Muscle layer of colon (tissue), 2 donors: Measurements from ENCODE around the gene TEPSIN.

Experiments
- H3K27ac ChIP-seq: one replicate; pipeline ENCODE4 v1.7.0; 2013; ENCODE audit warnings: low read depth, mild to moderate bottlenecking, low read length, moderate library complexity
- H3K27me3 ChIP-seq, 2 donors: one replicate each; pipeline ENCODE4 v1.7.0; 2013; ENCODE audit warnings: low read length in 2 of 2, mild to moderate bottlenecking in 2 of 2; ENCODE audit not compliant: insufficient read depth in 2 of 2, control insufficient read depth in 1 of 2
- H3K36me3 ChIP-seq: one replicate; pipeline ENCODE4 v1.7.0; 2013; ENCODE audit warnings: mild to moderate bottlenecking, low read length; ENCODE audit not compliant: insufficient read depth
- H3K4me1 ChIP-seq: one replicate; pipeline ENCODE4 v1.7.0; 2013; ENCODE audit warnings: mild to moderate bottlenecking, low read length; ENCODE audit not compliant: insufficient read depth
- H3K4me3 ChIP-seq, 2 donors: one replicate each; pipeline ENCODE4 v1.7.0; 2013; ENCODE audit warnings: low read length in 2 of 2, low read depth in 1 of 2, mild to moderate bottlenecking in 1 of 2, moderate library complexity in 1 of 2
- H3K9ac ChIP-seq: one replicate; pipeline ENCODE4 v1.7.0; 2013; ENCODE audit warnings: low read length
- H3K9me3 ChIP-seq: one replicate; pipeline ENCODE4 v1.7.0; 2013; ENCODE audit warnings: mild to moderate bottlenecking, low read length
- donor health status: abdominal sarcoma.
- donor health status: Adenocarcinoma of cecum.

The TEPSIN gene

GRCh38 chr17:81222620-81222905 lies 16.3 kb downstream of the TEPSIN start:
- H3K27ac ChIP-seq = peak overlapping the region; percentile 44
- H3K9ac ChIP-seq = peak overlapping the region; percentile 61
- no peaks in the 10 kb centered on the region for H3K9me3 ChIP-seq
- peaks cover 14% of the 10 kb centered on the region for H3K4me1 ChIP-seq
- peak overlapping the region; percentile 65 to 89 for H3K4me3 ChIP-seq
- H3K27me3 ChIP-seq = no peaks in the 10 kb centered on the region
- no peaks in the 10 kb centered on the region for H3K36me3 ChIP-seq

- Histone ChIP-seq H3K36me3 (no peaks in the 10 kb centered on the region), H3K9ac (peak overlapping the region; percentile 61), H3K9me3 (no peaks in the 10 kb centered on the region), H3K27me3 (no peaks in the 10 kb centered on the region), H3K27ac (peak overlapping the region; percentile 44), H3K4me1 (peaks cover 14% of the 10 kb centered on the region), H3K4me3 (peak overlapping the region; percentile 65 to 89)
Measured at GRCh38 chr17:81221842-81222619, 16.8 kb downstream of the TEPSIN start.

- Histone ChIP-seq H3K9me3 (no peaks in the 10 kb centered on the region), H3K4me3 (no peak overlapping the region), H3K4me1 (peaks cover 14% of the 10 kb centered on the region), H3K9ac (no peak overlapping the region), H3K27me3 (no peaks in the 10 kb centered on the region), H3K36me3 (no peaks in the 10 kb centered on the region), H3K27ac (no peak overlapping the region)
Measured at GRCh38 chr17:81221371-81221841, 17.4 kb downstream of the TEPSIN start.

DNA sequence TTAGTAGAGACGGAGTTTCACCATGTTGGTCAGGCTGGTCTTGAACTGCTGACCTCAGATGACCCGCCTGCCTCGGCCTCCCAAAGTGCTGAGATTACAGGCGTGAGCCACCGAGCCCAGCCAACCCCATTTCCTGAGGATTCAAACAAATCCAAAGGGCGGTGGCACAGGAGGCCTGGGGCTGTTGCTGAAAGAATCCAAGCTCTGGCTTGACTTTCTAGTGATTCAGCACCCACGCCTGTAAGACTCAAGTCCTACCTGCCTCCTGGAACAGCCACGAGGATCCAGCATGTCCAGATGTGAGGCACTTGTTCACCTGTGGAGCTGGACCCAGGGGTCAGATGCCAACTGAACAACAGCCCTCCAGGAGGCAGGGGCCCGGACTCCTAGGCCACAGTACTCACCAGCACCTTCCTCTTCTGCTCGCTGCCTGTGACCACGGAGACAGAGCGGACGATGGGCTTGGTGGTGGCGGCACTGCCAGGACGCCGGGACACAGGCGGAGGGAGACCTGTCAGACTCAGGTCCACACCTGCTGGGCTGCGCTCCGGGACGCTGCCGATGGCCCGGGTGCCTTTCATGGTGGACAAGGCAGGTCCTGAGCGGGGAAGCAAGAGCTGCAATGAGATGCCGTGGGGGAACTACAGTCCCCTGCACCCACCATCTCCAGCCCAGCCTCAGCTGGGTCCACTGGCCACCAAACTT lies 19.2 kb downstream of the TEPSIN start:
- H3K9ac ChIP-seq = no peak overlapping the region

DNA sequence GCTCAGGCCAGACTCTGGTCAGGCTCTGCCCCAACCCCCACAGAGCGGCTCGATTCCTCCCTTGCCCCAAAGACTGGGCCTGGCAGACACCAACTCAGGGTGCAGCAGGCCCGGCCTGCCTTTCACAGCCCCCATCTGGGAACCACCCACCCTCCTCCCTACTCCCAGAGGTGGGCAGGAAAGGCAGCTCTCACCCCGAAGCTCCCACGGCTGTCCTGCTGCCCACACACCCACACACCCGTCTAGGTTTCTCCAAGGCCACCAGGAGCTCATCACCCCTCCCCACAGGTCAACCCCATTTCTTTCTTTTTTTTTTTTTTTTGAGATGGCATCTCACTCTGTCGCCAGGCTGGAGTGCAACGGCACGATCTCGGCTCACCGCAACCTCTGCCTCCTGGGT lies 19.9 kb downstream of the TEPSIN start:
- Histone ChIP-seq H3K4me1 (peaks cover 14% of the 10 kb centered on the region), H3K27ac (no peak overlapping the region), H3K9me3 (no peaks in the 10 kb centered on the region), H3K27me3 (no peaks in the 10 kb centered on the region), H3K36me3 (no peaks in the 10 kb centered on the region), H3K9ac (no peak overlapping the region), H3K4me3 (no peak overlapping the region)

More for the DNA sequence above, 19.2 kb downstream of the TEPSIN start:
- peaks cover 14% of the 10 kb centered on the region for H3K4me1 ChIP-seq
- H3K27me3 ChIP-seq = no peaks in the 10 kb centered on the region
- no peak overlapping the region for H3K4me3 ChIP-seq
- no peak overlapping the region for H3K27ac ChIP-seq
- no peaks in the 10 kb centered on the region for H3K9me3 ChIP-seq
- H3K36me3 ChIP-seq = no peaks in the 10 kb centered on the region

DNA sequence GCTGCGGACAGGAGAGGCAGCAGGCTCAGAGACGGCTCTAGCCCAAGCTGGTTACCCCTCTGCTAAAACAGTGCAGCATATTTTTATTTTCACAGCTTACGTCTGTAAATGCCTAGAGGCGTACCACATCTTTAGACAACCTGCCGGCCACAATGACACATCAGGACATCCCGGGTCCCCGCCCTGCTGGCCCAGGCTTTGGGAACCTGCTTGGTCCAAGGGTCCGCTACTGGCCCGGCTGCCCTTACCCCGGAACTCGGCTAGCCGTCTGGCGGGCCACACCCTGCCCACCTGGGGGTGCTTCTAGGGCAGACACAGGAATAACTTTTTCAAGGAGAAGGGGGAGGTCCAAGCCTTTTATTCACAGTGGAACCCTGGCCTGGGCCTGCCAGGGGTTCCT lies 20.4 kb downstream of the TEPSIN start:
- H3K4me3 ChIP-seq = no peak overlapping the region
- no peaks in the 10 kb centered on the region for H3K36me3 ChIP-seq
- H3K27me3 ChIP-seq = no peaks in the 10 kb centered on the region
- no peaks in the 10 kb centered on the region for H3K9me3 ChIP-seq
- no peak overlapping the region for H3K27ac ChIP-seq
- H3K4me1 ChIP-seq = peaks cover 14% of the 10 kb centered on the region
- H3K9ac ChIP-seq = no peak overlapping the region

GRCh38 chr17:81217491-81217890 lies 21.4 kb downstream of the TEPSIN start:
- H3K9ac ChIP-seq = no peak overlapping the region
- peaks cover 14% of the 10 kb centered on the region for H3K4me1 ChIP-seq
- H3K27me3 ChIP-seq = no peaks in the 10 kb centered on the region
- no peak overlapping the region for H3K27ac ChIP-seq
- H3K4me3 ChIP-seq = no peak overlapping the region
- no peaks in the 10 kb centered on the region for H3K9me3 ChIP-seq
- H3K36me3 ChIP-seq = no peaks in the 10 kb centered on the region

DNA sequence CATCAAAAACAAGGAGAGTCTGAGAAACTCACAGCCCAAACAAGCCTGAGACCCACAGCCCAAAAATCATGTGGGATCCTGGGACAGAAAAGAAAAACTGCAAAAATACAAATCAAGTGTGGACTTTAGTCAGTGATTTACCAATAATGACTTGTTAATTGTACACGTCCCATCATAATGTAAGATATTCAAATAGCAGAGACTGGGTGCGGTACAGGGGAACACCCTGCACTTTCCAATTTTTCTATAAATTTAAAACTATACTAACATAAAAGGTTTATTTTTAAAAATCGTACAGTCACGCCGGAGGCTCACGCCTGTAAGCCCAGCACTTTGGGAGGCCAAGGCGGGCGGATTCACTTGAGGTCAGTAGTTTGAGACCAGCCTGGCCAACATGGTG lies 24.9 kb downstream of the TEPSIN start:
- H3K4me1 ChIP-seq = no peaks in the 10 kb centered on the region
- no peak overlapping the region for H3K9ac ChIP-seq
- H3K4me3 ChIP-seq = no peak overlapping the region
- H3K27ac ChIP-seq = no peak overlapping the region
- H3K9me3 ChIP-seq = no peaks in the 10 kb centered on the region
- H3K36me3 ChIP-seq = no peaks in the 10 kb centered on the region
- H3K27me3 ChIP-seq = no peaks in the 10 kb centered on the region

GRCh38 chr17:81212365-81212764 lies 26.5 kb downstream of the TEPSIN start:
- no peak overlapping the region for H3K9ac ChIP-seq
- no peaks in the 10 kb centered on the region for H3K36me3 ChIP-seq
- H3K9me3 ChIP-seq = no peaks in the 10 kb centered on the region
- H3K4me3 ChIP-seq = no peak overlapping the region
- no peaks in the 10 kb centered on the region for H3K27me3 ChIP-seq
- H3K27ac ChIP-seq = no peak overlapping the region
- no peaks in the 10 kb centered on the region for H3K4me1 ChIP-seq

DNA sequence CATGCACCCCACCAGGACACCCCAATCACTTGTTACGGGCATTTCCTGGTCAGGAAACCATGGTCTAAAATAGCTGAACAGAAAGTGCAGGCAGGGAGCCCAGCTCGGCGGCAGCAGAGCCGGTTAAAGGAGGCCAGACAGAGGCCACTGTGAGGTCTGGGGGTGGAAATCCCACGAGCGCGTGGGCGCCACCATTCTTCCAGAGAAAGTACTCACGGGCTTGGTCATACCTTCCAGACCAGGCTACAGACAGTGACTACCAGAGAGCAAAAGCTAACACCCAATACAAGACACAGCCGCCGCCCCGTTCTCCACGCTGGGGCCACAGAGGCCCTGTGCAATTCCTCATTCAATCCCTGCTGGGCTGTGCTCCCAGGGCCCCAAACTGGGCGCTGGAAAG lies 28.0 kb downstream of the TEPSIN start:
- Histone ChIP-seq H3K9ac (no peak overlapping the region), H3K4me3 (no peak overlapping the region), H3K4me1 (no peaks in the 10 kb centered on the region), H3K9me3 (no peaks in the 10 kb centered on the region), H3K27me3 (no peaks in the 10 kb centered on the region), H3K27ac (no peak overlapping the region), H3K36me3 (no peaks in the 10 kb centered on the region)

- H3K9ac ChIP-seq = no peak overlapping the region
- H3K36me3 ChIP-seq = no peaks in the 10 kb centered on the region
- H3K4me3 ChIP-seq = no peak overlapping the region
- no peaks in the 10 kb centered on the region for H3K27me3 ChIP-seq
- no peak overlapping the region for H3K27ac ChIP-seq
- H3K4me1 ChIP-seq = no peaks in the 10 kb centered on the region
- no peaks in the 10 kb centered on the region for H3K9me3 ChIP-seq
Measured at GRCh38 chr17:81210466-81210865, 28.4 kb downstream of the TEPSIN start.

- Histone ChIP-seq H3K4me1 (no peaks in the 10 kb centered on the region), H3K36me3 (no peaks in the 10 kb centered on the region), H3K9me3 (no peaks in the 10 kb centered on the region), H3K9ac (no peak overlapping the region), H3K4me3 (no peak overlapping the region), H3K27ac (no peak overlapping the region), H3K27me3 (no peaks in the 10 kb centered on the region)
Measured at GRCh38 chr17:81209141-81209540, 29.7 kb downstream of the TEPSIN start.
